SHP77 treated with DMSO at 0.1 percent for 48 hours (cell line): ENCODE measurements around the gene KIAA0825.

ENCODE experiments used
- DNase-seq: peaks from one replicate; lab custom pipeline; 2025; lab: John Stamatoyannopoulos, UW

KIAA0825 gene

DNA sequence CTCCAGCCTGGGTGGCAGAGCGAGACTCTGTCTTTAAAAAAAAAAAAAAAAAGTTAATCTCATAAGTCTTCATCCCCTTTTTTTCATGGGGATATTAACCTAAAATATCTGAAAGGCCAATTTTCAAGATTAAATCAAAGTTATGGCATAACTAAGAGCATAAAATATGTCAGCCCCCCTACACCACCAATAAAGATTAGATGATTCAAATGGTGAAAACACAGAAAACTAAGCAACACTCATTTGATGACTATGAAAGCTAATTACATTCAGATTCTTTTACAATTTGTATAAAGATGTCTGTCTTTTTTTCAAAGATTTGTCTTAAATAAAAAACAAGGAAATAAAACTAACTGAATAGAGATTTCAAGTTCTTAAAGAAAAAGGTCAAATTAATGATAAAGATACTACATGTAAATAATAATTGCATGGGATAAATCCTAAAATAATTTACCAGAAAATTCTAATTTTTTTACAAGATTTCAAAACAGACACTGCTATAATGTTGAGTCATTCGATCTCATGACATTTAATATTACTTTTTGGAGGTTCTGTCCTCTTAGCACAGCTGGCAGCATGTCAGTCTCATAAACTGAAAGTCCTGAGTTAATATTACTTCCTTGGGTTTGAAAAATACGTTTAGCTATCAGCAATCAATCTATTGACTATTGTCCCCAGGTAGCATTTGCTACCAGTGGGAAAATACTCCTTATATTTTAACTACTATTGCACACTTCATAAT is 112.9 kb downstream of the KIAA0825 start:
- no peak for DNase-seq

GRCh38 chr5:94503677-94504076 is 114.7 kb downstream of the KIAA0825 start:
- DNase-seq, result no peak

- DNase-seq, result no peak
These were observed 117.0 kb downstream of the KIAA0825 start for GRCh38 chr5:94501365-94501764.

GRCh38 chr5:94499806-94500205 is 118.6 kb downstream of the KIAA0825 start:
- no peak for DNase-seq

- DNase-seq, result no peak
These were observed 120.2 kb downstream of the KIAA0825 start for GRCh38 chr5:94498199-94498598.

GRCh38 chr5:94485067-94485466 is 133.3 kb downstream of the KIAA0825 start:
- no peak for DNase-seq

- no peak for DNase-seq
These were observed 137.3 kb downstream of the KIAA0825 start for GRCh38 chr5:94481059-94481458.

DNA sequence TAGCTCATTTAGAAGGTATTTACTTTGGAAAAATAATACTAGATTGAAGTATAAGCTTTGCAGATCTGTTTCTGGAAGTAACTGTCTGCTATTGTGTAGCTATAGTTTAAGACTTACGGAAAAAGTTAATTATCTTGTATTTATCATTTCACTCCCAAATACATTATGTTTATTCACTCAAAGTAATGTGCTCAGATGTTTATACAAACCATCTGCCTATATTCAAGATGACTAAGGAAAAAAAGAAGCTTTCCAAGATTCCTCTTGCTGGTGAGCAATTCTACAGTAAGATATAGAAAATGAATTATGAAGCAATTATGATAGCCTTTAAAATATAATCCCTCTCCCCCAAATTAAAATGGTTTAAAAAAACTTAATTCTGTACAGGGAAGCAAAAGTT is 137.9 kb downstream of the KIAA0825 start:
- DNase-seq, result no peak

DNA sequence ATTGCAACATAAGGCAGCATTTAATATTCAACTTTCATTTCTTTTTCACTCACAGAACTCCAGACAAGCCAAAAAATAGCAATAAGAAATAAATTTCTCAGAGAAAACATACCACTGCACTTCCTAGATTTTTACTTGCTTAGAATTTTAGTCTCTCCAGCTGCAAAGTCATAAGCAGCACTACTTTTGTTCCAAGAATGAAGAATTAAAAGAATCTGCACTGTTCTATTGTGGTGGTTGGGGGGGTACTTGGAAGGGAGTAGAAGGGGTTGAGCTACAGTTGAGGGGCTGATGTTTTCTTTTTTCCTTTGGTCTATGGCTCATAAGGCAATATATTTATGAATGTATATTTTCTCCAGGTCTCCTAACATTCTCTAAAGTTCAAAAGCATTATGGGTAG is 144.5 kb downstream of the KIAA0825 start:
- DNase-seq, result no peak

- peak; percentile 64 for DNase-seq
These were observed 146.9 kb downstream of the KIAA0825 start for GRCh38 chr5:94471521-94471920.

DNA sequence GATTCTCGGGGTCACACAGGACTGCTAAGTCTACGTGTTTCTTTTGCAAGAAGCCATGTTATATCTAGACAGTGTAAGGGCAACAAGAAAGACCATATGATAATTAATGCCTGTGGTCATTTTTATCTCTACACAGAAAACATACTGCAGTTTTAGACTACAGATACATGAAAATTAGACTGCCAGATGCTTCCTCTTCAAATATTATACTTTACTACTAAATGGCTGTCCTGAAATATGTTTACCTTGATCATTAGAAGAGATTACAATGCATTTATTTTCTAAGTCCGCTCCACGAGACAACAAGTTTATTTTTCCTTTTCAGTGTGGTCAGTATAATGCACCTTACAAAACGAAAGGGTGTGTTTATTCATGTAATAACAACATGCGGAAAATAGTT is 147.6 kb downstream of the KIAA0825 start:
- peak; percentile 18 for DNase-seq

- peak; percentile 99 for DNase-seq
These were observed 148.5 kb downstream of the KIAA0825 start for GRCh38 chr5:94469894-94470329.

DNA sequence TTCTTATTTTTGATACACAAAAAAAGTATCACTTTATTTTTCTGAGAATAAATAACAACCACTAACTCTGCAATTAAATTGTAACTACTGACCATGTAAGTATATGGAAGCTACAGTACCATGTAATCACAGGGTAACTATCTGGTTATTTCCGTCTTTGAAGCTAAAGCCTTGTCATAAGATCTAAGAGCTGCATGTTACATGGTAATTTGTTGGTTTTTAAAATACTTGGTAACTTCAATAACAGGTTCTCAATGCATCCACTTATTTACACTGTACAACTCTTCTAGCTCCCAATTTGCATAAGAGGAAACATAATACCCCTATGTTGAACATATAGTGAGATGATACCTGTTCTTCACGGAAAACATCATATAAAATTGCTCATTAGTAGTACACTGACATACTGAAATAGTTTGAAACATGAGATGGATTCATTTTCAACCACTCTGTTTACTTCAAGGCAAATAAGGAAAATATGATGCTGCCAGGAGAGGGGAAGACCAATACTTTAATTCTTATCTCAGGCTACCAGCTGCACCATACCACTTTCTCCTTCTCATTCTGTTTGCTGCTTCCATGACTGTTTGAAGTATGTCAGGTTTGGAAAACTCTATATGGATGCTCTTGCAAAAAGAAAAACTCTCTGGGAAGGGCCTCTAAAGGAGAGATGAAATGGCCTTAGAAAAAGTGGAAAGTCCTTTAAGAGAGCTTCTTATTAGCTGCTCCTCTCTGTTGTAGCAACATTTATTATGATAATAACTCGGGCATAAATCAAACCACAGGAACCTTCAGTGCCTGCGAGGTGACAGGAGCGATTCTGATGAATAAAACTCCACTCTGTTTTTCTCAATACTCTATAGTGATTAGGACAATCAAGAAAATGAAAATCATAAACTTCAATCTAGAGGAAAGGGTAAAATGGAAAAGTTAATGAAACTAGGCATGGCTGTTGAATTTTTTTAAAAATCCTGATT is 150.2 kb downstream of the KIAA0825 start:
- peak; percentile 12 for DNase-seq

- DNase-seq, result no peak
These were observed 151.0 kb downstream of the KIAA0825 start for GRCh38 chr5:94467346-94467953.

GRCh38 chr5:94463739-94464138 is 154.7 kb downstream of the KIAA0825 start:
- no peak for DNase-seq

- no peak for DNase-seq
These were observed 157.3 kb downstream of the KIAA0825 start for GRCh38 chr5:94461131-94461530.

DNA sequence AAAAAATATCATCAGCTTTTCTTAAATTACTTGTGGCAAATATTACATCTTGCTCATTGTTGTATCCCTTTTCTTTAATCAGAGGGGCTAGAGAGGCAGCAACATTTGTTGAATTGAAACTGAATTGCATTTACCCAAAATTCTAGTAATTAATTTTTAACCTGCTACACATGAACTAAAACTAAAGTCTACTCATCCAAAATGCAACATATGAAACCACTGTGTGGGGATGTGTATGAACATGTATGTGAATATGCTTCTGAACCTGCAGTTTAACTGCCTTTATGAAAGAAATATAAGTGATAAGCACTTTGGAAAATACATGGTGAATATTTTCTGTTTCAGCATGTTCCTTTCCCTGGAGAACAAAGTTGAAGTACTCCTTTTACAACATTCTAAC is 158.5 kb downstream of the KIAA0825 start:
- DNase-seq, result no peak

DNA sequence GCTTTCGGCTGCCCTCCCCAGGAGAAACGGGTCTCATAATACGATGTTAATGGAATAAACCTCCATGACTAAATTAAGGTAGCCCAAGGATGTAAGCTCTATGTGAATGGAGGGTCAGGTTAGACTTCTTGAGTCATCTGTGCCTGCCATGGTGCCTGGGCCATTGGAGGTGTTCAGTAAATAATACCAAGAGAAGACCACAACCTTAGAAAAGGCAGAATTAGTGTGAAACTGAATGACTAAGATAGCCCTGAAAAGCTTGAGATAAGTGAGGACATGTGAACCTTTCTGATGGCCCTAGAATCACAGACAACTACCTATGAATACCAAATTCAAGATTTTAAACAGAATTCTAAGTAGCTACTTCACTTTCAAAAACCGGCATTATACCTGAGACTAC is 160.6 kb downstream of the KIAA0825 start:
- DNase-seq, result no peak

DNA sequence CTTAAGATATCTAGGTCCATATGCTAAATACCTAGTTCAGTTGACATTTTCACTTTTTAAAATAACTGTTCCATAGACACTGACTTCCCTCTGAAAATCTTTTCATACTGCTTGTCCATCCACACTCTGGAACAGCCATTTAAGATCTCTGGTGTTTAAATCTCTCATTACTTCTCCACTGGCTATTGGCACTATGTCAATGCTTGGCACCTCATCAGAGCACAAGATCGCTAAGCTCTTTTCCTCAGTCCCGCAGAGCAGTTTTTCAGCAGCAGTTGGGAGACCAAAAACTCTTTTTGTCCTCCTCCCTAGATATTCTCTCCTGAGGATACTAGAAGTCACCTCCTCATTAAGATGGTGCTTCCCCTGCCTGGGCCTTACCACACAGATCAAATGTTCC is 172.7 kb downstream of the KIAA0825 start:
- DNase-seq, result no peak

GRCh38 chr5:94442991-94443390 is 175.4 kb downstream of the KIAA0825 start:
- no peak for DNase-seq

DNA sequence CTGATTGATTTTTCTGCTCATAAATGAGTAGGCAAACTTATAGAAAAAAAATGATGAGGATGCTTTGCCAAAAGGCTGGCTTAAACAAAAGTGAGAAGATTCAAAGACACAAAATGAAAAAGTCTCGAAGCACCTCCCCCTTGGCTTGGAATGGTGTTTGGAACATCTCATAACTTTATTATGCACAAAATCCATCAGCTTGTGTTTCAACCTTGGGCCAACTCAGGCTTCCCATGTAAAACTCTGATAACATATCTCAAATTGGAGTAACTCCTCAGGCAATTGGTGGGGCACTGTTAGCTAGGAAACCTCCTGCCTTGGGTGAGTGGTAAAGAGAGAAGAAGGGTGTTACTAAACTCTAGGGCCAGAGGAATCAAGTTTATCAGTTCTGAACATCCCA is 176.3 kb downstream of the KIAA0825 start:
- no peak for DNase-seq

DNA sequence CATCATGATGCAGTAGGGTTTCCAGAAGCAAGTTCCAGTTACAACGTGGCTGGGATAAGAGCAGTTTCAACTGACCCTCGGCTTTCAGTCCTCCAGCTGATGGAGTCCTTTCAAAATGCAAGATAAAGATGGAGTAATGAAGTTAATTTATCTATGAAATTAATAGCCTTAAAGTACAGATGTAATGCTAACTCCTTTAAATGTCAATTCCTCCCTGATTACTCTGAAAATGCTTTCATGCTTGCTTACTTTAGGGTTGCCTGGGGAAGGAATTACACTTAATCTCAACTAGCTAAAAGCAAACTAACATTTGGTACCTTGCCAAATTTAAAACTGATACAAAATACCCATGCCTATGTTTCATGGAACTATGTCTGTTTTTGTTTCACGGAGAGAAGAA is 178.4 kb downstream of the KIAA0825 start:
- DNase-seq, result no peak
